CD4-positive, alpha-beta T cell (primary cell): Measurements from ENCODE around the gene ARHGAP6. TPM values are rescaled to one million over a fixed set of nuclear protein-coding genes. Genes with fewer than 3 reads are reported as not detected.

Experiments used
- ATAC-seq: fragments of 200-7000 bp; cut with Tn5 transposase; one replicate; pipeline ENCODE4 v1.10.0; 2022; ENCODE audit warnings: mild to moderate bottlenecking; ENCODE audit not compliant: poor library complexity
- CTCF ChIA-PET: fragments of 350-600 bp; sonication (Branson Sonifier 250); formaldehyde crosslinking; loops from one replicate; lab custom pipeline; 2021; ENCODE audit warnings: antibody characterized with exemption, inconsistent platforms; lab: Charles Lee
- POLR2A ChIA-PET: fragments of 350-600 bp; sonication (Branson Sonifier 250); formaldehyde crosslinking; loops from one replicate; lab custom pipeline; 2021; ENCODE audit warnings: antibody characterized with exemption, inconsistent platforms; lab: Charles Lee
- DNase-seq, 14 experiments: peaks; one replicate each; pipeline ENCODE4 v3.0.0-alpha.2; 2013 to 2020; ENCODE audit warnings: mixed read lengths in 2 of 14
- H3K27ac ChIP-seq, 2 donors: one replicate each; pipeline versions ENCODE4 v1.5.1 to v1.7.0; 2013; ENCODE audit warnings: low read length in 2 of 2, low read depth in 1 of 2, mild to moderate bottlenecking in 1 of 2
- H3K27me3 ChIP-seq, 2 experiments: 1 replicate in 1 of 2; 2 replicates in 1 of 2; pipeline versions ENCODE4 v1.6.1 to v1.7.0; 2013; ENCODE audit warnings: low read length in 2 of 2, control low read depth in 1 of 2, mild to moderate bottlenecking in 1 of 2, moderate library complexity in 1 of 2; ENCODE audit not compliant: insufficient read depth in 2 of 2, control insufficient read depth in 1 of 2
- H3K36me3 ChIP-seq: one replicate; pipeline ENCODE4 v1.6.1; 2013; ENCODE audit warnings: low read length, control low read depth; ENCODE audit not compliant: insufficient read depth
- H3K4me1 ChIP-seq: one replicate; pipeline ENCODE4 v1.6.1; 2013; ENCODE audit warnings: low read length, control low read depth; ENCODE audit not compliant: insufficient read depth
- H3K4me3 ChIP-seq: one replicate; pipeline ENCODE4 v1.5.1; 2013; ENCODE audit warnings: mild to moderate bottlenecking, low read length, moderate library complexity
- H3K9me3 ChIP-seq, 2 experiments: 1 replicate in 1 of 2; 2 replicates in 1 of 2; pipeline versions ENCODE4 v1.6.1 to v1.7.0; 2013; ENCODE audit warnings: low read length in 2 of 2, mild to moderate bottlenecking in 2 of 2, control low read depth in 1 of 2, moderate library complexity in 1 of 2; ENCODE audit not compliant: control insufficient read depth in 1 of 2, insufficient read depth in 1 of 2
- H3K27ac Mint-ChIP-seq: one replicate; pipeline ENCODE4 v1.8.0; 2020; ENCODE audit warnings: mixed read lengths
- H3K27me3 Mint-ChIP-seq: one replicate; pipeline ENCODE4 v1.8.0; 2021; ENCODE audit warnings: mixed read lengths
- H3K36me3 Mint-ChIP-seq: one replicate; pipeline ENCODE4 v1.8.0; 2021; ENCODE audit warnings: low read depth, mixed read lengths
- H3K4me1 Mint-ChIP-seq: one replicate; pipeline ENCODE4 v1.8.0; 2021; ENCODE audit warnings: low read depth, mixed read lengths
- H3K4me3 Mint-ChIP-seq: one replicate; pipeline ENCODE4 v1.8.0; 2020; ENCODE audit warnings: mild to moderate bottlenecking, mixed read lengths
- H3K9me3 Mint-ChIP-seq: one replicate; pipeline ENCODE4 v1.8.0; 2020; ENCODE audit warnings: mixed read lengths
- intact Hi-C, 2 experiments: fragments of 100-400 bp; cut with DNase I in 1 of 2; cut with micrococcal nuclease in 1 of 2; formaldehyde crosslinking; loops; one replicate each; pipeline versions ENCODE4 v1.15.1 to v1.9.0; 2023 to 2025; cut with DNase I, micrococcal nuclease
- total RNA-seq, 174 experiments: library from RNA in 2 of 174; stranded (reverse) in 2 of 174; gene quantifications; one replicate each; pipeline ENCODE4 v1.2.3 and lab custom pipeline; 2021 to 2026
- TF ChIP-seq, protein P1 (sequence below): fragments of 200-600 bp; IDR thresholded peaks from one replicate; pipeline ENCODE4 v1.8.0; 2022; ENCODE audit warnings: antibody characterized with exemption, mild to moderate bottlenecking

ARHGAP6 gene
- total RNA-seq, 2 experiments from 2014 or later, result not detected

GRCh38 chrX:11386812-11387211 is 278.9 kb downstream of the ARHGAP6 start:
- ATAC-seq (no peak), DNase-seq (no peak)
- ChIA-PET POLR2A (no interaction called here), CTCF (no interaction called here)
- Mint-ChIP-seq H3K4me1 (no peaks in the 10 kb centered on the region), H3K27me3 (peaks cover 2% of the 10 kb centered on the region), H3K27ac (no peak overlapping the region), H3K9me3 (no peaks in the 10 kb centered on the region), H3K36me3 (no peaks in the 10 kb centered on the region), H3K4me3 (no peak overlapping the region)
- Histone ChIP-seq H3K4me1 (no peaks in the 10 kb centered on the region), H3K4me3 (no peak overlapping the region), H3K36me3 (no peaks in the 10 kb centered on the region), H3K27ac (no peak overlapping the region), H3K9me3 (no peaks in the 10 kb centered on the region), H3K27me3 (no peaks in the 10 kb centered on the region)
- TF ChIP-seq, protein P1, sequence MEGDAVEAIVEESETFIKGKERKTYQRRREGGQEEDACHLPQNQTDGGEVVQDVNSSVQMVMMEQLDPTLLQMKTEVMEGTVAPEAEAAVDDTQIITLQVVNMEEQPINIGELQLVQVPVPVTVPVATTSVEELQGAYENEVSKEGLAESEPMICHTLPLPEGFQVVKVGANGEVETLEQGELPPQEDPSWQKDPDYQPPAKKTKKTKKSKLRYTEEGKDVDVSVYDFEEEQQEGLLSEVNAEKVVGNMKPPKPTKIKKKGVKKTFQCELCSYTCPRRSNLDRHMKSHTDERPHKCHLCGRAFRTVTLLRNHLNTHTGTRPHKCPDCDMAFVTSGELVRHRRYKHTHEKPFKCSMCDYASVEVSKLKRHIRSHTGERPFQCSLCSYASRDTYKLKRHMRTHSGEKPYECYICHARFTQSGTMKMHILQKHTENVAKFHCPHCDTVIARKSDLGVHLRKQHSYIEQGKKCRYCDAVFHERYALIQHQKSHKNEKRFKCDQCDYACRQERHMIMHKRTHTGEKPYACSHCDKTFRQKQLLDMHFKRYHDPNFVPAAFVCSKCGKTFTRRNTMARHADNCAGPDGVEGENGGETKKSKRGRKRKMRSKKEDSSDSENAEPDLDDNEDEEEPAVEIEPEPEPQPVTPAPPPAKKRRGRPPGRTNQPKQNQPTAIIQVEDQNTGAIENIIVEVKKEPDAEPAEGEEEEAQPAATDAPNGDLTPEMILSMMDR, result no peak
- intact Hi-C loops, result no loop called here

DNA sequence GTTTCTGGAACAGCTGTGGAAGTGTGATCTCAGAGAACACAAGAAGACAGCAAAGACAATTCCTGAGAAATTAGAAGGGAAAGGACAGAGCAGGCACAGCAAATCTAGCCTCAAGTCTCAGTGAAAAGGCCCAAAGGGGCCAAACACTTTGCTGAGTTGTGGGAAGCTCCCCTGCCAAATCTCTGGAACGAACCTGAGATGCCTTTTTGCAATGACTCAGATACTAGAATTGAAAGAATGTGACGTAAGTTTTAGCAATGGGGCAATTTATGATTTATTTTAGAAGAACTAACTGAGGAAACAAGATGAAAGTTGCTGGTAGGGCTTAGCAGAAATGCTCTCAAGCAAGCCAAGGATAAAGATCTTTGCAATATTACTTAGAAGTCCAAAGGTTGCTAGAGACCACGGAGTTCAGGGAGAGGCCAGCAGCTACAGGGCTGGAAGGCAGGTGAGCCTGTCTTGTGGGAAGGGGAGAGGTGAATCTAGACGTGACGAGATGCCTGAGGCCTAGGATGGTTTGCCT is 279.7 kb downstream of the ARHGAP6 start:
- intact Hi-C loops, result no loop called here

DNA sequence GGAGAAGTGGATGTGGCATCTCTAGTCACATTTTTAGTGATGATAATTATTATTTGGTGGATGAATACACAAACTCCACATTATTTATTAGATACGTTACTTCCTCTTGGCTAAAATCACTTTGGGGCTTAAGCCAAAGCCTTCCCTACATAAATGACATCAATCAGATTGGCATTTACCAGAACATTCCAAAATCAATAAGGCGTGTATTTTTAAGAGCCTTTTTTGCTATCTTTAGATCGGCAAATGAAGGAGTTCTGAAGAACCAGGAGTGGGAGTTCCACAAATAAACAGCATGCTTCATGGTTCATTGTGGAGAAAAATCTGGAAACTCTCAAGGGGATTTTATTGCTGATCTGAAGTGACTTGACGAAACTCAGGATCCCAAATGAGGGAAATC is 282.8 kb downstream of the ARHGAP6 start:
- Mint-ChIP-seq H3K27me3 (peaks cover 5% of the 10 kb centered on the region), H3K4me3 (no peak overlapping the region), H3K36me3 (no peaks in the 10 kb centered on the region), H3K27ac (no peak overlapping the region), H3K4me1 (no peaks in the 10 kb centered on the region), H3K9me3 (no peaks in the 10 kb centered on the region)
- H3K27me3 ChIP-seq, result no peaks in the 10 kb centered on the region
- ATAC-seq (no peak), DNase-seq (no peak)
- H3K36me3 ChIP-seq, result no peaks in the 10 kb centered on the region
- no peaks in the 10 kb centered on the region for H3K4me1 ChIP-seq
- H3K27ac ChIP-seq, result no peak overlapping the region
- CTCF ChIA-PET, result no interaction called here
- no peak overlapping the region for H3K4me3 ChIP-seq
- no peaks in the 10 kb centered on the region for H3K9me3 ChIP-seq
- TF ChIP-seq, protein P1, result no peak
- POLR2A ChIA-PET, result no interaction called here
- intact Hi-C loops, result no loop called here

More for the DNA sequence above, 279.7 kb downstream of the ARHGAP6 start:
- no peak for ATAC-seq
- no peak overlapping the region for H3K27ac Mint-ChIP-seq
- no peak overlapping the region for H3K4me3 Mint-ChIP-seq
- no peaks in the 10 kb centered on the region for H3K36me3 Mint-ChIP-seq
- no peak overlapping the region for H3K27ac ChIP-seq
- ChIA-PET POLR2A (no interaction called here), CTCF (no interaction called here)
- H3K27me3 ChIP-seq, result no peaks in the 10 kb centered on the region
- TF ChIP-seq, protein P1, result no peak
- no peak overlapping the region for H3K4me3 ChIP-seq
- no peaks in the 10 kb centered on the region for H3K9me3 ChIP-seq
- H3K27me3 Mint-ChIP-seq, result peaks cover 5% of the 10 kb centered on the region
- no peaks in the 10 kb centered on the region for H3K4me1 Mint-ChIP-seq
- H3K4me1 ChIP-seq, result no peaks in the 10 kb centered on the region
- H3K36me3 ChIP-seq, result no peaks in the 10 kb centered on the region
- H3K9me3 Mint-ChIP-seq, result no peaks in the 10 kb centered on the region
- no peak for DNase-seq
